Right cardiac atrium (tissue), 5 donors: ENCODE results near the gene REC8. TPM values are rescaled to one million over a fixed set of nuclear protein-coding genes. Genes with fewer than 3 reads are reported as not detected.

Experiments used
- ATAC-seq, 2 donors: fragments of 200-7000 bp; cut with Tn5 transposase; one replicate each; pipeline versions ENCODE4 v1.8.0 to v1.9.1; 2020; ENCODE audit warnings: moderate library complexity in 2 of 2, mild to moderate bottlenecking in 1 of 2
- DNase-seq, 3 donors: peaks; one replicate each; pipeline ENCODE4 v3.0.0-alpha.2; 2020
- H3K27ac ChIP-seq: one replicate; pipeline ENCODE4 v1.5.1; 2013; ENCODE audit warnings: mild to moderate bottlenecking, low read length, control low read depth, moderate library complexity
- H3K27me3 ChIP-seq: one replicate; pipeline ENCODE4 v1.6.1; 2013; ENCODE audit not compliant: control insufficient read depth, insufficient read depth
- H3K4me1 ChIP-seq: one replicate; pipeline ENCODE4 v1.6.1; 2013; ENCODE audit warnings: low read length; ENCODE audit not compliant: control insufficient read depth, insufficient read depth
- H3K4me3 ChIP-seq: one replicate; pipeline ENCODE4 v1.5.1; 2013; ENCODE audit warnings: low read length, control low read depth
- H3K9me3 ChIP-seq: one replicate; pipeline ENCODE4 v1.6.1; 2013; ENCODE audit warnings: low read length; ENCODE audit not compliant: control insufficient read depth
- WGBS: extraction: QIAGEN DNeasy Blood & Tissue Kit; methylation state at CpG from one replicate; pipeline ENCODE4 v1.1.7; 2013; 5-methylcytosine and 5-hydroxymethylcytosine counted together
- intact Hi-C, 4 donors: fragments of 100-400 bp; cut with DNase I; formaldehyde crosslinking; loops; one replicate each; pipeline versions ENCODE4 v1.11.0 to v1.14.0; 2022 to 2023
- polyA plus RNA-seq: library from polyadenylated mRNA; stranded (reverse); fragments of 200-250 nt; gene quantifications from one replicate; pipeline ENCODE4 v1.2.3, GENCODE V29; 2013
- total RNA-seq, 4 donors: library from RNA; stranded (reverse); fragmentation: NEBNext Ultra II Directional; extraction: Animal tissue kit (Norgen Biotek cat#: 25700); gene quantifications; one replicate each; pipeline ENCODE4 v1.2.1, GENCODE V29; 2021
- donor health status: healthy with polysubstance abuse.
- donor health status: DM: no; HTN: yes; CAD: no.
- donor health status: DM: no; HTN: no; CAD: no.
- donor health status: DM: no; HTN: yes; CAD: no; lungs with severe emphysema.
- donor health status: DM: yes; HTN: yes; CAD: no.

REC8 gene
- total and polyA plus RNA-seq, 5 donors = 1.9 to 5.8 (median 3.5) TPM

DNA sequence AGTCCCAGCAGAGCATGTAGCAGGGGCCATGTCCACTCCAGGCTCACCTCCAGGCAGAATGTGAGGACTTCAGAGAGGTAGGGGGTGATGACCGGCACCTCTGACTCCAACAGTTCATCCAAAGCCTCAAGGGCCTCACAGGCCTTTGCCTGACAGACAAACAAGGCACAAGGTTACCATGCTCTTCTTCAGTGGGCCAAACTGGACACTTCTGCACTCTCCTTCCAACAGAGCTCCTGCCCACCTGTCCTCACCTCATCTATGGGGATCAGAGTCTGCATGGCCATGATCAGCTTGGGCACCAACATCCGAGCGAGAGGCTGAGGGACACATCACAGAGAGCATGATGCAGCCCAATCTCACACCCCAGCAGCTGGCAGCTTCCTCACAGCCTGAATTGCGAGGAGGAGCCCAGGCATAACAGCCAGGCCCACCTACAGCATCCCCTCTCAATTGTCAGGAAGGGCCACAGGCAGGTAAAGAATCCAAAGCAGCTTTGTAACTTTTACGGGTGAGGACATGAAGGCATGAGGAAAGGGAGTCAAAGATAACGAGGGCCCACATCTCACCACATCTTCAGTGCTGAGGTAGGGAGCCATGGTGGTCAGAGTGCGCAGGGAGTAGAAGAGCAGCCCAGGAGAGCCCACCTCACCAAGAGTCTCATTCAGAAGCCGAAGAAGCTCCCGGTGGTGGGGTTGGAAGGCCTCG, 15.1 kb downstream of the REC8 start:
- H3K9me3 ChIP-seq = no peaks in the 10 kb centered on the region
- no peaks in the 10 kb centered on the region for H3K4me1 ChIP-seq
- no peaks in the 10 kb centered on the region for H3K27me3 ChIP-seq
- DNase-seq = peak in 1 of 3 donors; percentile 26
- intact Hi-C loops = no loop called here
- H3K4me3 ChIP-seq = no peak overlapping the region
- no peak for ATAC-seq
- H3K27ac ChIP-seq = no peak overlapping the region
- 94% methylated on average over 10 of the region's 10 CpGs for WGBS

DNA sequence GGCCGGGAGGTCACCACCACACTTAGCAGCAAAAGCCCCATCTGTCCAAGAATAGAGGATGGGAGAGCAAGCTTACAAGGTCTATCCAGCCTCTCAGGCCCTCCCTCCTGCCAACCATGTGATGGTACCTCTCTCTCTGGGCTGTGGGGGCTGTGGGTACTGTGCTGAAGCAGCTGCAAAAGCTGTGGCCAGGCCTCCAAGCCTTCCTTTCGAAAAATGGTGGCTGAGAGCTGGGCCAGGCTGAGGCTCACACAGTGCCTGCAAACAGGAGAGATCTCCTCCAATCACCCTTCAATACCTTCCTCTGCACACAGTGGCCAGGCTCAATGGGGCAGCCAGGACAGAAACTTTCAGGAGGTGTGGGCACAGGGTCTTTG, 15.6 kb downstream of the REC8 start:
- DNase-seq = peak in 2 of 3 donors; percentile 33 to 43
- intact Hi-C loops = no loop called here
- Histone ChIP-seq H3K9me3 (no peaks in the 10 kb centered on the region), H3K27ac (no peak overlapping the region), H3K27me3 (no peaks in the 10 kb centered on the region), H3K4me1 (no peaks in the 10 kb centered on the region), H3K4me3 (no peak overlapping the region)
- no peak for ATAC-seq
- 81% methylated on average over 2 of the region's 2 CpGs for WGBS

DNA sequence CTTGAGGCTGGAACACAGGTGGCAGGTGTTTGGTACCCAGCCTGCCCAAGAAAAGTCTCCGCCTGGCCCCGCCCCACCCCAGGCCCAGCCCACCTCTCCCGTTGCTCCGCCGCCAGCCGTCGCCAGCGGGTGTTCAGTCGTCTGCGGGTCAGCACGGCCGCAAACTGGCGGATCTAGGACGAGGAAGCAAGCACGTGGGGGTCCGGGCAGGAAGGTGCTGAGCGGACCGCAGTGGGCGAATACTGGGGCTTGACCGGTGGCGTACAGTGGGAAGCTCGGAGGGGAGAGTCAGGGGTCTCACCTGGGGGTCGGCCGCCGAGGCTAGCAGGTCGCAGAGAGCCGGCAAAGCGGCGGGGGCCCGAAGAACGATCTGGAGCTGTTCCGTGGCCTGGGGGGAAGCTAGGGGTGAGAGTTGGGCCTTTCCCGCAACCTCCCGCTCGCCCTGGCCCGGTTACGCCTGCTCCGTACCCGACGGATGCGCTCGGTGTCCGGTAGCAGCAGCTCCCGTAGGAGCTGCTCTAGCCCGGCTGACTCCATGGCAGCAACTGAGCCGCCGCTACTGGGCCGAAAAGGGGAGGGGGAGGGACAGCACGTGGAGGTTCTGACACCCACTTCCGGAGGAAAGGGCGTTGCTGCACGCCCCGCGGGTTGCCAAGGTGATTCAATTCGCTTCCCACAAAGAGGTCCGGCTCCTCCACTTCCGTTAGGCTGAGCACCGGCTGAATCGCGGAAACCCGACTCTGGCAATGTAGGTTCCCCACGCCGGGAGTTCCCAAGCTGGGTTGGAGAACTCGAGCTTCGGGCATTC, 16.6 kb downstream of the REC8 start, which contains the start of gene IPO4:
IPO4 (minus strand) TSS at position 566 of the 808 bp plus-strand sequence; CDS start at position 537, 29 bp downstream.
- DNase-seq = peak; percentile 96 to 98 (median 97)
- no peaks in the 10 kb centered on the region for H3K27me3 ChIP-seq
- intact Hi-C loops = no loop called here
- no peaks in the 10 kb centered on the region for H3K9me3 ChIP-seq
- peak within 1 kb of the TSS; percentile 55 for H3K27ac ChIP-seq
- under 1% methylated on average over 65 of the region's 65 CpGs for WGBS
- peak within 1 kb of the TSS; percentile 81 for H3K4me3 ChIP-seq
- no peaks in the 10 kb centered on the region for H3K4me1 ChIP-seq
- ATAC-seq = peak; percentile 92 to 95

DNA sequence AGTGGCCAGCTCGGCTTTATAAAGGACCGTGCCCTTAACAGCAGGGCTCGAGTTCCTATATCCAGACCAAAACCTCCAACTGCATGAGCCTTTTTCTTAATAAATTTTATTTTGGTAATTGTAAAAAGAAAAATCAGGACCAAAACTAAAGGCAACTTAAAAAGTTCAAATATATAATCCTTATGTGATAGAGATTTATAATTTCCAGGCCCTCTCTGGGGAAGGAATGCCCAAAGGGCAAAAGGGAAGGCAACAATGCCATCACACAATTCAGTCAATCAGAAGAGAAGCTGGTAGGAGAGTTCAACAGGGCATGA, 17.1 kb downstream of the REC8 start:
- intact Hi-C loops = no loop called here
- DNase-seq (no peak), ATAC-seq (no peak)
- Histone ChIP-seq H3K27ac (no peak overlapping the region), H3K9me3 (no peaks in the 10 kb centered on the region), H3K4me3 (no peak overlapping the region), H3K4me1 (no peaks in the 10 kb centered on the region), H3K27me3 (no peaks in the 10 kb centered on the region)
- WGBS = 1% methylated on average over 3 of the region's 3 CpGs

DNA sequence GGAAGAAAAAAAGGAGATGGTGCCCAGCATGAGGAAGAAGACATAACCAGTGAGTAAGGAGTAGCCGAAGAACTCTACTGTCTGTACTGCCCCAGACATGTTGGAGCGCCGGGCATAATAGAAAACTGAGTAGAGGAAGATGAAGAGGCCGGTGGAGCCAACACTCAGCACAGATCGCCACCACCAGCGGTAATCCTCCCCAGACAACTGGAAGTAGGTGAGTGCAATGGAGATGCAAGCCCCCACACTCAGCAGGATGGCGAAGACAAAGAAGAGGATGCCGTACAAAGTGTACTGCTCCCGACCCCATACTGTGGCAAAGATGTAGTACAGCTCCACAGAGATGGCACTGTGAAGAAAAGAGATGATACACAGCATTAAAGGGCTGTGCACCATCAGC, 17.6 kb downstream of the REC8 start:
- peak in 1 of 3 donors; percentile 35 for DNase-seq
- Histone ChIP-seq H3K27ac (no peak overlapping the region), H3K9me3 (no peaks in the 10 kb centered on the region), H3K27me3 (no peaks in the 10 kb centered on the region), H3K4me1 (no peaks in the 10 kb centered on the region), H3K4me3 (no peak overlapping the region)
- intact Hi-C loops = no loop called here
- no peak for ATAC-seq
- 92% methylated on average over 9 of the region's 9 CpGs for WGBS

DNA sequence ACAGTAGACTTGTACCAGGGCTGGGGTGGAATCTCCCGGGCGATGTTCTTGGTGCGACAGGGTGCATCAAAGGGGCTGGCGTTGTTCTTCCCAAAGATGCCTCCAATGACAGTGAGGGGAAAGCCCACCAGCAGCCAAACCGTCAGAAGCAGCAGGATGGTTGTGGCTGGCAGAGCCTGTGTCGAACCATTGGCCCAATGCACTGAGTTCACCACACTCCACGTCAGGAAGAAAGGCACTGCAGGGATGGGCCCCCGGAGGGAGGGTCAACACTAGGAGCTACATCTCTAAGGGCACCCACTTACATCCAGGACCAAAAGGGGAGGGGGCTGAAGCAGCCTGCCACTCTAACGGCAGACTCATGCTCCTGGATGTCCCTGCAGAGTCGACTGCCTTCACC, 18.5 kb downstream of the REC8 start:
- ATAC-seq (no peak), DNase-seq (peak in 1 of 3 donors; percentile 37)
- 90% methylated on average over 10 of the region's 10 CpGs for WGBS
- no peak overlapping the region for H3K27ac ChIP-seq
- no peaks in the 10 kb centered on the region for H3K27me3 ChIP-seq
- intact Hi-C loops = no loop called here
- no peaks in the 10 kb centered on the region for H3K4me1 ChIP-seq
- H3K9me3 ChIP-seq = no peaks in the 10 kb centered on the region
- no peak overlapping the region for H3K4me3 ChIP-seq

DNA sequence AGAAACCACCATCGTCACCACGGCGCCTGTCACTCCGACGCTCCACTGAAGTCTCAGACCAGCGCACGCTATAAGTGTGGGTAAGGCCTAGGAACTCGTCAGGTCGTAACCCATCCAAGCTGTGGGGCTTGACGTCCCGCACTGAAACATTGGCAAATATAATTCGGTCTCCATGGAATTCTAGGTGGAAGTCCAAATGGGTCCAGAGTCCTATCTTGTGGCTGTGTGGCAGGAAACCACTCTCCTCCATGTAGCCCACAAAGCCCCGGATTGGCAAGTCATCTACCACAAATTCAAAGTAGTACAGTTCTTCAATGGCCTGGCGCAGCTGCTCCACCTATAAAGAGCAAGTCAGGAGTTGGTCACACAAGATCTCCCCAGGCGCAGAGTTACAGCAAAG, 21.1 kb downstream of the REC8 start:
- no peaks in the 10 kb centered on the region for H3K9me3 ChIP-seq
- intact Hi-C loops = no loop called here
- ATAC-seq = no peak
- H3K4me1 ChIP-seq = no peaks in the 10 kb centered on the region
- no peak for DNase-seq
- no peaks in the 10 kb centered on the region for H3K27me3 ChIP-seq
- no peak overlapping the region for H3K27ac ChIP-seq
- H3K4me3 ChIP-seq = no peak overlapping the region
- 96% methylated on average over 15 of the region's 15 CpGs for WGBS

DNA sequence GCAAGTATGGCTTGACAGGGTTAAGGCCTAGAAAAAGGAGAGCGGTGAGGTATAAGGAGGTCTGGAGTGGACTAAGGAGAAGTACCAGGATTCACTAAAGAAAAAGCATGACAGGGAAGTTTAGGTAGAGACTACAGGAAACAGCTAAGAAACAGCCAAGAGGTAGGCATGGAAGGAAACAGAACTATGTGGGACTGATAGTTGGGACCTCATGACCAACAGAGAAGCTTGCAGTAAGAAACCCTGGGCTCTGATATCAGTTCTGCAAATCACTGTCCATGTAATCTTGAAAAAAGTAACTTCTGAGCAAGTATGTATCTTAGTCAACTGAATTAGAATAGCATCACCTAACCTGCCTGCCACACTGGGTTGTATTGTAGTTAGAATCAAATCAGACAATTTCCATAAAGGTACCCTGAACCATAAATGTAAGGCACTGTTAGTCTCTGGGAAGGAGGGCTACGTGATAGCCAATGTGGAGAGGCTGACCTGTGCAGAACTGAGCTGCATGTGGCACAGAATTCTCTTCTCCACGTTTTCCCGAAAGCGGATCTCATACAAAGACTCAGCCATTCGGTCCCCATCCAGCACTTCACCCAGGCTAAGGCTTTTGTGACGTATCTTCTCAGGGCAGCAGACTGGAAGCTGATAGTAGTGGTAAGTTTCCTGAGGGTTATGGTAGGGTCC, 22.4 kb downstream of the REC8 start:
- H3K27me3 ChIP-seq = no peaks in the 10 kb centered on the region
- DNase-seq (no peak), ATAC-seq (no peak)
- H3K4me3 ChIP-seq = peak overlapping the region; percentile 73
- no peaks in the 10 kb centered on the region for H3K4me1 ChIP-seq
- H3K9me3 ChIP-seq = no peaks in the 10 kb centered on the region
- intact Hi-C loops = no loop called here
- 76% methylated on average over 7 of the region's 7 CpGs for WGBS
- H3K27ac ChIP-seq = peak overlapping the region; percentile 88

DNA sequence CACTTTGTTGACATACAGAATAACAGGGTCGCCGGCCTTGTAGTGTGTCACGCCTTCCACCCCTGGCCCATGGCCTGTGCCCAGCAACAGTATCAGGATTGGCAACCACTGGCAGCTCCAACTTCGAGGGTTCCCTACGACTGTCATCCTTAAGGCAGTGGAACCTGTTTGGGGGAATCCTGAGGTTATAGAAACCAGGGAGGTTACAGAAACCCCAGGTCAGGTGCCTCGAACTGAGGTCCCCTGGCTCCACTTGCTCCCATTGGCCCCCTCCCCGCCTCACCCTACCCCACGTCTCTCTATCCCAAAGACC, 22.9 kb downstream of the REC8 start:
- Histone ChIP-seq H3K4me3 (peak overlapping the region; percentile 73), H3K27me3 (no peaks in the 10 kb centered on the region), H3K27ac (peak overlapping the region; percentile 88), H3K4me1 (no peaks in the 10 kb centered on the region), H3K9me3 (no peaks in the 10 kb centered on the region)
- DNase-seq (no peak), ATAC-seq (peak; percentile 1 to 3)
- intact Hi-C loops = no loop called here
- 48% methylated on average over 8 of the region's 8 CpGs for WGBS

DNA sequence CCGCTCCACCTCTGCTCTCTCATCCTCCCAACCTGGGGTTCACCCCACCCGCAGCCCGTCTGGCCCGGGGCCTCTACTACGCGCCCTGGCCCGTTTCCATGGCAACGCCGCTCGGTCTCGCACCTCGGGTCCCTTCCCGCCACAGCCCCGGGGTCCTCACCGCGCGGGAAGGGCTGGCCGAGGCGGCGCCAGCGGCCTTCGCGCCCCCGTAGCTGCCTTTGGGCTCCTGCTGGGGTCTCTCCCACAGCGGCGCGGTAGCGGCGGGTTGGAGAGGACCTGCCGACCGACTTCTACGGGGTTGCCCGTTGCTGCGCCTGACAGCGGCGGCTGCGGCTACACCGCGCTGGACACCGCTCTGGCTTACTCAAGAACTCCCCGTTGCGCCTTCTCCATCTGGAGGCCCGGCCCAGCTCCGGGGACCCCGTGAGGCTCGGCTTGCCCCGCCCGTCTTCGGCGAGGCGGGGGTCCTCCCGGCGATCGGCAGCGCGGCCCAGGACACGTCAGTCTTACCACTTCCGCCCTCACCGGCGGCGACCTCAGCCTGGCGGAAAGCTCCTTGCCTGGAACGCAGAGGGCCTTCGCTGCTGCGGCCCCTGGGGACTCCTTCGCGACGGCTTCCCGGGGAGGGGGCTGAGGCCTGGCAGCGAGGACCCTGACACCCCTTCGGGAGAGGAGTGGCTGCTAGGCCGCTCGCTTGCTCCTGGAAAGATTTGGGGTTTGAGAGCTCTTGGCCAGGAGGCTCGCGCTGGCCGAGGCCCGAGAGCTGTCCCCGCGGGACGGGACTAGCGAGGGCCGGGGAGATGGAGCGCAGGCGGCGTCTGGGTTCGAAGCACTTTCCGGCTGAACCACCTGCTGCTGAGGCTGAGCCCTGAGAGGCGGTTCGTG, 23.5 kb downstream of the REC8 start, which contains the start of gene TM9SF1:
TM9SF1 (minus strand) TSS at position 256 of the 885 bp plus-strand sequence. CDS start 422 bp downstream, outside the sequence.
- intact Hi-C loops = no loop called here
- Histone ChIP-seq H3K27ac (peak within 1 kb of the TSS; percentile 88), H3K4me3 (peak within 1 kb of the TSS; percentile 73), H3K9me3 (no peaks in the 10 kb centered on the region), H3K4me1 (no peaks in the 10 kb centered on the region), H3K27me3 (no peaks in the 10 kb centered on the region)
- peak; percentile 94 to 96 (median 95) for DNase-seq
- WGBS = under 1% methylated on average over 89 of the region's 89 CpGs
- peak; percentile 95 for ATAC-seq
